Erythroblast (primary cell): Measurements from ENCODE around the gene POLN.

Experiments used
- GATA1 ChIP-seq: IDR thresholded peaks from 2 replicates; pipeline ENCODE4 v1.6.1; 2011; ENCODE audit warnings: low read depth, mild to moderate bottlenecking, control low read depth, low read length, moderate library complexity
- POLR2A ChIP-seq: IDR thresholded peaks from 2 replicates; pipeline ENCODE4 v1.6.1; 2011; ENCODE audit warnings: mild to moderate bottlenecking, low read length

GRCh38 chr4:2172627-2173231 is 69.2 kb downstream of the POLN start:
- TF ChIP-seq POLR2A (no peak), GATA1 (no peak)
